NCI-H146 treated with DMSO at 0.1 percent for 48 hours (cell line): ENCODE measurements around the gene HLTF.

ENCODE experiments used
- DNase-seq: peaks from one replicate; lab custom pipeline; 2025; ENCODE audit not compliant: unreplicated experiment; lab: John Stamatoyannopoulos, UW

The HLTF gene

GRCh38 chr3:149090461-149090860 is 4.1 kb upstream of the HLTF start:
- no peak for DNase-seq

GRCh38 chr3:149089395-149089794 is 3.1 kb upstream of the HLTF start:
- no peak for DNase-seq

- DNase-seq, result no peak
These were observed 875 bp upstream of the HLTF start for GRCh38 chr3:149087208-149087607.

- DNase-seq, result peak; percentile 69
These were observed 503 bp downstream of the HLTF start for GRCh38 chr3:149085828-149086231.

GRCh38 chr3:149081772-149082171 is 4.6 kb downstream of the HLTF start:
- no peak for DNase-seq

- DNase-seq, result no peak
These were observed 5.6 kb downstream of the HLTF start for GRCh38 chr3:149080699-149081091.

- DNase-seq, result no peak
These were observed 6.2 kb downstream of the HLTF start for GRCh38 chr3:149080011-149080698.

GRCh38 chr3:149077628-149078027 is 8.7 kb downstream of the HLTF start:
- no peak for DNase-seq

GRCh38 chr3:149067883-149068282 is 18.4 kb downstream of the HLTF start:
- no peak for DNase-seq

GRCh38 chr3:149061776-149062175 is 24.6 kb downstream of the HLTF start:
- DNase-seq, result no peak

GRCh38 chr3:149058602-149059001 is 27.7 kb downstream of the HLTF start:
- no peak for DNase-seq

- no peak for DNase-seq
These were observed 28.1 kb downstream of the HLTF start for GRCh38 chr3:149058198-149058597.

- no peak for DNase-seq
These were observed 30.8 kb downstream of the HLTF start for GRCh38 chr3:149055575-149055974.

GRCh38 chr3:149044339-149045083 is 41.8 kb downstream of the HLTF start:
- DNase-seq, result no peak

GRCh38 chr3:149042789-149043386 is 43.4 kb downstream of the HLTF start:
- DNase-seq, result peak; percentile 66

- no peak for DNase-seq
These were observed 48.0 kb downstream of the HLTF start for GRCh38 chr3:149038322-149038721.

- DNase-seq, result no peak
These were observed 48.6 kb downstream of the HLTF start for GRCh38 chr3:149037684-149038083.

GRCh38 chr3:149031096-149031495 is 55.2 kb downstream of the HLTF start:
- no peak for DNase-seq

- no peak for DNase-seq
These were observed 59.6 kb downstream of the HLTF start for GRCh38 chr3:149026718-149027117.

- DNase-seq, result no peak
These were observed 62.4 kb downstream of the HLTF start for GRCh38 chr3:149023951-149024350.

GRCh38 chr3:149021830-149022229 is 64.5 kb downstream of the HLTF start:
- DNase-seq, result no peak

- peak; percentile 19 for DNase-seq
These were observed 65.5 kb downstream of the HLTF start for GRCh38 chr3:149020839-149021252.
